IMR-90 (cell line): Measurements from ENCODE around the gene VPS41. TPM values are rescaled to one million over a fixed set of nuclear protein-coding genes. Genes with fewer than 3 reads are reported as not detected.

Source experiments
- ATAC-seq: fragments of 200-7000 bp; cut with Tn5 transposase; 2 replicates; pipeline ENCODE4 v1.9.1; 2020; ENCODE audit warnings: low read depth, mild to moderate bottlenecking, moderate library complexity
- BruUV-seq: library from RNA; stranded (reverse); fragments of 400-500 nt; replicated peaks from 2 replicates; lab custom pipeline; 2021; lab: Mats Ljungman, UMichigan
- CTCF ChIA-PET: fragments of 300-600 bp; formaldehyde crosslinking; extraction: SDS; loops from one replicate; lab custom pipeline; 2021; ENCODE audit warnings: antibody characterized with exemption; lab: Yijun Ruan, JAX
- POLR2A ChIA-PET: fragments of 300-600 bp; sonication (Branson Sonifier 250); formaldehyde crosslinking; loops from one replicate; lab custom pipeline; 2022; ENCODE audit warnings: antibody characterized with exemption; ENCODE audit not compliant: unreplicated experiment; lab: Charles Lee
- DNase-seq: peaks from one replicate; pipeline ENCODE4 v3.0.0; 2013
- H2AFZ ChIP-seq: replicated peaks from 2 replicates; pipeline ENCODE3; 2013; ENCODE audit warnings: low read length, mild to moderate bottlenecking; ENCODE audit not compliant: poor library complexity
- H2AK5ac ChIP-seq: 2 replicates; pipeline ENCODE4 v1.6.1; 2013; ENCODE audit warnings: low read depth, low read length, inconsistent platforms
- H2AK9ac ChIP-seq: replicated peaks from 2 replicates; pipeline ENCODE3; 2013; ENCODE audit warnings: mild to moderate bottlenecking, low read depth, low read length, moderate library complexity; ENCODE audit not compliant: poor library complexity
- H2BK120ac ChIP-seq: 2 replicates; pipeline ENCODE4 v1.6.1; 2013; ENCODE audit warnings: low read depth, low read length, inconsistent platforms
- H2BK15ac ChIP-seq: 3 replicates; pipeline ENCODE4 v1.6.1; 2013; ENCODE audit warnings: low read depth, low read length, inconsistent platforms
- H2BK20ac ChIP-seq: 2 replicates; pipeline ENCODE4 v1.6.1; 2013; ENCODE audit warnings: low read depth, mild to moderate bottlenecking, inconsistent platforms, low read length, moderate library complexity
- H2BK5ac ChIP-seq: 2 replicates; pipeline ENCODE4 v1.6.1; 2013; ENCODE audit warnings: mild to moderate bottlenecking, low read depth, low read length, inconsistent platforms; ENCODE audit not compliant: poor library complexity, severe bottlenecking
- H3K14ac ChIP-seq: replicated peaks from 2 replicates; pipeline ENCODE4 v1.6.1; 2013; ENCODE audit warnings: low read depth, low read length, inconsistent platforms
- H3K18ac ChIP-seq: 2 replicates; pipeline ENCODE4 v1.6.1; 2013; ENCODE audit warnings: low read depth, low read length, control low read depth
- H3K23ac ChIP-seq: 2 replicates; pipeline ENCODE4 v1.6.1; 2013; ENCODE audit warnings: low read depth, low read length, inconsistent platforms
- H3K27ac ChIP-seq: 2 replicates; pipeline ENCODE4 v1.5.1; 2013; ENCODE audit warnings: mild to moderate bottlenecking, control low read depth, low read length; ENCODE audit not compliant: insufficient read depth
- H3K27me3 ChIP-seq: 2 replicates; pipeline ENCODE4 v1.6.1; 2013; ENCODE audit warnings: low read length; ENCODE audit not compliant: control insufficient read depth, insufficient read depth
- H3K36me3 ChIP-seq: 2 replicates; pipeline ENCODE4 v1.6.1; 2013; ENCODE audit warnings: low read length, mixed read lengths; ENCODE audit not compliant: control insufficient read depth, insufficient read depth
- H3K4ac ChIP-seq: 2 replicates; pipeline ENCODE4 v1.6.1; 2013; ENCODE audit warnings: low read depth, low read length, inconsistent platforms
- H3K4me1 ChIP-seq: 2 replicates; pipeline ENCODE4 v1.6.1; 2013; ENCODE audit warnings: low read length, mixed read lengths; ENCODE audit not compliant: control insufficient read depth, insufficient read depth
- H3K4me2 ChIP-seq: 2 replicates; pipeline ENCODE4 v1.6.1; 2013; ENCODE audit warnings: low read depth, mild to moderate bottlenecking, control low read depth, low read length, moderate library complexity
- H3K4me3 ChIP-seq: 2 replicates; pipeline ENCODE4 v1.5.1; 2013; ENCODE audit warnings: low read depth, mild to moderate bottlenecking, control low read depth, low read length, moderate library complexity; ENCODE audit not compliant: insufficient read depth
- H3K56ac ChIP-seq: 2 replicates; pipeline ENCODE4 v1.6.1; 2013; ENCODE audit warnings: low read length, inconsistent platforms; ENCODE audit not compliant: insufficient read depth; ENCODE audit errors: extremely low read depth
- H3K79me1 ChIP-seq, 2 experiments: 2 replicates each; pipeline ENCODE4 v1.6.1; 2013; ENCODE audit warnings: low read length in 2 of 2, inconsistent platforms in 1 of 2, low read depth in 1 of 2
- H3K9ac ChIP-seq: 2 replicates; pipeline ENCODE4 v1.6.1; 2013; ENCODE audit warnings: low read depth, low read length, control low read depth
- H3K9me1 ChIP-seq: 2 replicates; pipeline ENCODE4 v1.6.1; 2013; ENCODE audit warnings: low read length, inconsistent platforms; ENCODE audit not compliant: insufficient read depth
- H3K9me3 ChIP-seq: 2 replicates; pipeline ENCODE4 v1.6.1; 2013; ENCODE audit warnings: low read length; ENCODE audit not compliant: control insufficient read depth, insufficient read depth
- H4K20me1 ChIP-seq: 2 replicates; pipeline ENCODE4 v1.6.1; 2013; ENCODE audit warnings: low read length, inconsistent platforms; ENCODE audit not compliant: insufficient read depth
- H4K5ac ChIP-seq: 2 replicates; pipeline ENCODE4 v1.6.1; 2013; ENCODE audit warnings: mild to moderate bottlenecking, low read depth, low read length, control low read depth
- H4K8ac ChIP-seq, 2 experiments: 2 replicates each; pipeline ENCODE4 v1.6.1; 2013; ENCODE audit warnings: low read depth in 2 of 2, low read length in 2 of 2, control low read depth in 1 of 2, inconsistent platforms in 1 of 2
- H4K91ac ChIP-seq: 2 replicates; pipeline ENCODE4 v1.6.1; 2013; ENCODE audit warnings: low read depth, low read length, inconsistent platforms; ENCODE audit not compliant: insufficient read depth
- BHLHE40 ChIP-seq: fragments of 150-350 bp; IDR thresholded peaks from 2 replicates; pipeline ENCODE4 v1.6.1; 2016; ENCODE audit warnings: mild to moderate bottlenecking, low read depth, low read length
- MXI1 ChIP-seq: IDR thresholded peaks from 2 replicates; pipeline ENCODE4 v1.6.1; 2012; ENCODE audit warnings: low read depth, mild to moderate bottlenecking, low read length, moderate library complexity, borderline replicate concordance
- NFE2L2 ChIP-seq: fragments of 150-350 bp; IDR thresholded peaks from 2 replicates; pipeline ENCODE4 v1.6.1; 2016; ENCODE audit warnings: low read depth, mild to moderate bottlenecking, low read length
- RAD21 ChIP-seq: IDR thresholded peaks from 2 replicates; pipeline ENCODE4 v1.6.1; 2012; ENCODE audit warnings: low read length, improper control_type of control experiment
- RFX5 ChIP-seq: IDR thresholded peaks from 2 replicates; pipeline ENCODE4 v1.8.0; 2012; ENCODE audit warnings: low read depth, mild to moderate bottlenecking, low read length, moderate library complexity
- SMC3 ChIP-seq: fragments of 150-350 bp; IDR thresholded peaks from 2 replicates; pipeline ENCODE4 v1.6.1; 2016; ENCODE audit warnings: low read depth, mild to moderate bottlenecking, antibody characterized with exemption, low read length, moderate library complexity
- WGBS, 2 experiments: methylation state at CpG; one replicate each; pipeline versions ENCODE4 v1.1.5 to v1.1.7; 2013; ENCODE audit warnings: missing lambda C conversion rate in 2 of 2; ENCODE audit not compliant: insufficient read length in 1 of 2; ENCODE audit errors: extremely low coverage in 2 of 2; 5-methylcytosine and 5-hydroxymethylcytosine counted together
- dilution Hi-C: fragments of 300-500 bp; cut with HindIII; formaldehyde crosslinking; loops from one replicate; pipeline ENCODE4 v1.14.3; 2018; ENCODE audit warnings: low sequenced_read_pairs; ENCODE audit not compliant: unreplicated experiment
- in situ Hi-C: fragments of 300-500 bp; cut with MboI; formaldehyde crosslinking; loops from 3 replicates; pipeline ENCODE4 v1.14.3; 2019; ENCODE audit warnings: low sequenced_read_pairs, inconsistent platforms, mixed read lengths
- intact Hi-C: fragments of 100-400 bp; cut with micrococcal nuclease; formaldehyde crosslinking; loops from 2 replicates; pipeline ENCODE4 v1.10.0; 2022
- polyA plus RNA-seq, 3 experiments: library from polyadenylated mRNA; depleted of rRNA; stranded (reverse); fragments of >200 nt; gene quantifications; 2 replicates each; pipeline ENCODE4 v1.2.3, GENCODE V29; 2012; ENCODE audit warnings: low replicate concordance in 1 of 3
- total RNA-seq: library from RNA; depleted of rRNA; stranded (reverse); fragments of >200 nt; gene quantifications from 2 replicates; pipeline ENCODE4 v1.2.3, GENCODE V29; 2012
- TF ChIP-seq, protein P1 (sequence below): fragments of 150-350 bp; IDR thresholded peaks from 2 replicates; pipeline ENCODE4 v1.6.1; 2016; ENCODE audit warnings: low read depth, mild to moderate bottlenecking, low read length, moderate library complexity, borderline replicate concordance
- TF ChIP-seq, protein P2 (sequence below): conservative IDR thresholded peaks from 2 replicates; pipeline ENCODE4 v1.5.1; 2012; ENCODE audit warnings: mild to moderate bottlenecking, low read depth, low read length, improper control_type of control experiment
- TF ChIP-seq, protein P3 (sequence below): fragments of 150-350 bp; IDR thresholded peaks from 2 replicates; pipeline ENCODE4 v1.6.1; 2017; ENCODE audit warnings: mild to moderate bottlenecking, antibody characterized with exemption, low read length, low read depth

VPS41 gene
- total and polyA plus RNA-seq, 2 of the 4 experiments (the other 2 are of a cell fraction): 16.0 to 28.0 TPM

DNA sequence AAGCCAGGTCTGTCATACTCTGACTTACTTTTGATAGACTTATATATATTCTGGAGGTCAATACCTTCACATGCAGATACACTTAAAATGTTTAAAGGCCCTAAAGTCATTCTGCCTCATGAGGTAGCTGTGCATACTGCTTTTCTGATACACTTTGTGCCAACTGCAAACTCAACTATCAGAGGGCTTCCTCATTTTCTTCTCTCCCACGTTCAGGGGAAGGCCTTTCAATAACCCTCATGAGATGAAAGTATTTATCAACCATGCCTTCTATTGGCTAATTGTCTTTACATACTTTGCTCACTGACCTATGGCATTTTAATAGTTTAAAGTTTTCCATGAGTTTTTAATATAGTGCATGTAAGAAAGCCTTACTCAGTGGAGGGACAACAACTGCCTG lies 165.1 kb downstream of the VPS41 start:
- no peaks in the 10 kb centered on the region for H3K9me1 ChIP-seq
- no peak overlapping the region for H3K18ac ChIP-seq
- no CpG with 5 or more reads among the region's 1 CpG for WGBS, 2 experiments
- H2BK5ac ChIP-seq: no peak overlapping the region
- no peaks in the 10 kb centered on the region for H3K27me3 ChIP-seq
- no peak overlapping the region for H3K9ac ChIP-seq
- no peak overlapping the region for H3K27ac ChIP-seq
- no peak overlapping the region for H2AK9ac ChIP-seq
- H2AFZ ChIP-seq: no peak overlapping the region
- no peak overlapping the region for H3K23ac ChIP-seq
- intact Hi-C loops: no loop called here
- H3K4me3 ChIP-seq: no peak overlapping the region
- in situ Hi-C loops: no loop called here
- ATAC-seq: no peak
- ChIA-PET POLR2A (no interaction called here), CTCF (no interaction called here)
- H4K20me1 ChIP-seq: no peaks in the 10 kb centered on the region
- TF ChIP-seq NFE2L2 (no peak), RFX5 (no peak), RAD21 (no peak), MXI1 (no peak), SMC3 (no peak), BHLHE40 (no peak)
- TF ChIP-seq, protein P1, sequence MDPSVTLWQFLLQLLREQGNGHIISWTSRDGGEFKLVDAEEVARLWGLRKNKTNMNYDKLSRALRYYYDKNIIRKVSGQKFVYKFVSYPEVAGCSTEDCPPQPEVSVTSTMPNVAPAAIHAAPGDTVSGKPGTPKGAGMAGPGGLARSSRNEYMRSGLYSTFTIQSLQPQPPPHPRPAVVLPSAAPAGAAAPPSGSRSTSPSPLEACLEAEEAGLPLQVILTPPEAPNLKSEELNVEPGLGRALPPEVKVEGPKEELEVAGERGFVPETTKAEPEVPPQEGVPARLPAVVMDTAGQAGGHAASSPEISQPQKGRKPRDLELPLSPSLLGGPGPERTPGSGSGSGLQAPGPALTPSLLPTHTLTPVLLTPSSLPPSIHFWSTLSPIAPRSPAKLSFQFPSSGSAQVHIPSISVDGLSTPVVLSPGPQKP: no peak
- TF ChIP-seq, protein P2, sequence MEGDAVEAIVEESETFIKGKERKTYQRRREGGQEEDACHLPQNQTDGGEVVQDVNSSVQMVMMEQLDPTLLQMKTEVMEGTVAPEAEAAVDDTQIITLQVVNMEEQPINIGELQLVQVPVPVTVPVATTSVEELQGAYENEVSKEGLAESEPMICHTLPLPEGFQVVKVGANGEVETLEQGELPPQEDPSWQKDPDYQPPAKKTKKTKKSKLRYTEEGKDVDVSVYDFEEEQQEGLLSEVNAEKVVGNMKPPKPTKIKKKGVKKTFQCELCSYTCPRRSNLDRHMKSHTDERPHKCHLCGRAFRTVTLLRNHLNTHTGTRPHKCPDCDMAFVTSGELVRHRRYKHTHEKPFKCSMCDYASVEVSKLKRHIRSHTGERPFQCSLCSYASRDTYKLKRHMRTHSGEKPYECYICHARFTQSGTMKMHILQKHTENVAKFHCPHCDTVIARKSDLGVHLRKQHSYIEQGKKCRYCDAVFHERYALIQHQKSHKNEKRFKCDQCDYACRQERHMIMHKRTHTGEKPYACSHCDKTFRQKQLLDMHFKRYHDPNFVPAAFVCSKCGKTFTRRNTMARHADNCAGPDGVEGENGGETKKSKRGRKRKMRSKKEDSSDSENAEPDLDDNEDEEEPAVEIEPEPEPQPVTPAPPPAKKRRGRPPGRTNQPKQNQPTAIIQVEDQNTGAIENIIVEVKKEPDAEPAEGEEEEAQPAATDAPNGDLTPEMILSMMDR: no peak
- TF ChIP-seq, protein P3, sequence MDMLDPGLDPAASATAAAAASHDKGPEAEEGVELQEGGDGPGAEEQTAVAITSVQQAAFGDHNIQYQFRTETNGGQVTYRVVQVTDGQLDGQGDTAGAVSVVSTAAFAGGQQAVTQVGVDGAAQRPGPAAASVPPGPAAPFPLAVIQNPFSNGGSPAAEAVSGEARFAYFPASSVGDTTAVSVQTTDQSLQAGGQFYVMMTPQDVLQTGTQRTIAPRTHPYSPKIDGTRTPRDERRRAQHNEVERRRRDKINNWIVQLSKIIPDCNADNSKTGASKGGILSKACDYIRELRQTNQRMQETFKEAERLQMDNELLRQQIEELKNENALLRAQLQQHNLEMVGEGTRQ: no peak
- H3K14ac ChIP-seq: no peak overlapping the region
- H4K91ac ChIP-seq: no peak overlapping the region
- no peak overlapping the region for H3K4me2 ChIP-seq
- H2BK20ac ChIP-seq: no peak overlapping the region
- no peak overlapping the region for H2BK15ac ChIP-seq
- H3K4me1 ChIP-seq: no peaks in the 10 kb centered on the region
- H3K79me1 ChIP-seq: no peaks in the 10 kb centered on the region
- dilution Hi-C loops: no loop called here
- no peak overlapping the region for H4K5ac ChIP-seq
- H3K36me3 ChIP-seq: peaks cover 14% of the 10 kb centered on the region
- no peaks in the 10 kb centered on the region for H3K9me3 ChIP-seq
- H3K4ac ChIP-seq: no peak overlapping the region
- no peak overlapping the region for H4K8ac ChIP-seq
- DNase-seq: no peak
- BruUV-seq: no TSS peak
- no peak overlapping the region for H2AK5ac ChIP-seq
- no peak overlapping the region for H3K56ac ChIP-seq
- no peak overlapping the region for H2BK120ac ChIP-seq
